Activated CD4-positive, alpha-beta T cell treated with anti-CD3 and anti-CD28 coated beads, Interleukin-2, amount 50 U/mL, for 4 hours (primary cell): ENCODE measurements around the gene XYLB.

Experiments used
- DNase-seq, 2 experiments: peaks; one replicate each; pipeline ENCODE4 v3.0.0-alpha.2; 2020

XYLB gene

DNA sequence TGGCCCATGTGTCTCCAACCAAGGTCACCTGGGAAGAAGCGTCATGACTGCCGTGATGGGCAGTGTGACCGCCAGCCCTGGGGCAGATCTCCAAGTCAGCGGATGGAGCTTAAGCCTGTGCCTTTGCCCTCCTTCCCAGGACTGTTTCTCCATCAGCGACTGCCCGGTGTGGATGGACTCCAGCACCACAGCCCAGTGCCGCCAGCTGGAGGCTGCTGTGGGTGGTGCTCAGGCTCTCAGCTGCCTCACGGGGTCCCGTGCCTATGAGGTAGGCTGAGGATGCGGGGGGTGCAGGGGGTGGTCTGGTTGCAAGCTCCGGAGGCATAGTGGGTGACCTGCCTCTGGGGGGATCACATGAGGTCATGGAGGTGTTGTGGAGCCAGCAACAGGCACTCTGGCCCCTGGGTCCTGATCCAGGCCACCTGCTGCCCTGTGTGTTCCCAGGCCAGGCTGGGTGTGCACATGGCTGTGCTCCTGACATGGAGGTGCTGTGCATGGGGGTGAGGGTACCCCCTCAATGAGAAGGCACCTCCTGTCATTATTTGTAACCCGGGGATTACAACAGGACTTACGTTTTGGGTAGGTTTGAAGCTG lies 19.0 kb downstream of the XYLB start:
- DNase-seq = no peak

DNA sequence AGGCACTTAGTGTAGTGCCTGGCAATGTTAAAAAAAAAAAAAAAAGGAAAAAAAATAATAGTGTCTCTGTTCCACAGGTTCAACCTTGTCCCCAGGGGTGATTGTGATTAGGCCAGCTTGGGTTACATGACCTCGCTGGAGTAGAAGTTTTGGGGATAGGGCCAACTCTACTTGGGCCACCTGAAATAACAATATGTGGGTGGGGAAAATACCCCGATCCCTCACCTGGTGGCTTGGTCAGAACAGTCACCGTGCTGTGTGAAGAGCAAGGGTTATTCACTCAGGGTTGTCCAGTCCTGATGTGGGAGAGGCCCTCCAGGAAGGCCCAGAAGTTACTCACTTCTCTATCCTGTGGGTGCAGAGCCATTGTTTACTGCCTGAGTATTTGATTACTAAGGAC lies 19.5 kb downstream of the XYLB start:
- no peak for DNase-seq

DNA sequence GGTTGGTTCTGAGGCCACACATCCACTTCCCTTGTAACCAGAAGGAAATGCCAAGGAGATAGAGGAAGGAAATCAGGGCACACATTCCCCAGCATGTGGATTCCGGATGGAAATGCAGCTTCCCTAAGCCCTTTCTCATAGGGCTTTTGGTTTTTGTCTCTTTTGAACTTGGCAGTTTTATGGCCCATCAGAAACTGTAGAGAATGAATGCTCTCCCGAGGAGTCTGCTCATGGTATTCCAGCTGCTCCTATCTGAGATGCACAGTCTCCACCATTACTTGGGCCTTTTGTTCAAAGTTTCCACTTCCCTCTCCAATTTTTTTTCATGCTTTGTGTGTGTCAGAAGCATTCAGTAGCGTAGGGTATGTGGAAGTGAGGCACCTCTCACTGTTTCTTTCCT lies 21.2 kb downstream of the XYLB start:
- no peak for DNase-seq

DNA sequence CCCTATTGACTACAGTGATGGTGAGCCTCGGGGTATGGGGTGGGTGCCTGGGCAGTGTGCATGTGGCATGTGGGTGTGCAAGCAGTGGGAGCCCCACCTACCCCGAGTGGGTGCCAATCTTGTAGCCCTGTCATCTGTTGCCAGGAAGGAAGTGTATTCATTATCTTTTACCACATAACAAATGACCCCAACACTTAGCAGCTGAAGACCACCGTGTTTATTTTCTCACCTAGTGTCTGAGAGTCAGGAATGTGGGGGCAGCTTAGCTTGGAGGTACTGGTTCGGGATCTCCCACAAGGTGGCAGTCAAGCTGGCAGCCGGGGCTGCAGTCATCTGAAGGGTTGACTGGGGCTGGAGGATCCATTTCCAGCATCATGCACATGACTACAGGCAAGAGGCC lies 21.7 kb downstream of the XYLB start:
- no peak for DNase-seq

DNA sequence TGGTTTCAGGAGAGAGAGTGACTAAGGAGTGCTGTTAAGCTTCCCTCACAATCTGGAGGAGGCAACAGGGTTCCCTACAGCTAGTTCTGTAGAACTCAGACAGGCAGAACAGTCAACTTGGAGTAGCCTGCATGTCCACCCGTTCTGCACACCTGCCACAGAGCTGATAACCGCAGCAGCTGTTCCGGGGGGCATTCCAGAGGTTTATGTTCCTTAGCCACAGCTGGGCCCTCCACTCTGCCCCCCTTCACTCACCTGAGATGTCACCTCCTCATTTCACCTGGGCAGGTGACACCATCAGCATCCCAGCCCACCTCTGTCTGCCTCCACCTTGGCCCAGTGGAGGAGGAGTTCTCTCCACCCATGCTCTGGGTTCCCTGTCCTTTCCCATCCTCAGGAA lies 22.6 kb downstream of the XYLB start:
- DNase-seq = no peak

DNA sequence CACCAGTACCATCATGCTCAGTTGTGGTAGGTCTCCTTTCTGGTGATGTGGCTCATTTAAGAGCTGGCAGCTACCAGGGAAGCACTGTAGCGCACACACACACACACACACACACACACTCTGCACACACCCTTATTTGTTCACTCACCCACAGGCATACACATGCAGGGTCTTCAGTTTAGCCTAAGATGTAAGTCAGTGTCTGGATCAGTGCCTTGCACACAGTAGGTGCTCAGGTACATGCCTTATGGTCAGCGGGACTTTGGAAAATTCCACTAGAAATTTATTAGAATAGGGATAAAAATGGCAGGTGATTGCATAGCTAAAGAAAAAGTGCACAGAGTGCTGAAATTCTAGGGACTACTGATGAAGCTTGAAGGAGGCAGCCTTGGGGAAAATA lies 23.6 kb downstream of the XYLB start:
- no peak for DNase-seq

DNA sequence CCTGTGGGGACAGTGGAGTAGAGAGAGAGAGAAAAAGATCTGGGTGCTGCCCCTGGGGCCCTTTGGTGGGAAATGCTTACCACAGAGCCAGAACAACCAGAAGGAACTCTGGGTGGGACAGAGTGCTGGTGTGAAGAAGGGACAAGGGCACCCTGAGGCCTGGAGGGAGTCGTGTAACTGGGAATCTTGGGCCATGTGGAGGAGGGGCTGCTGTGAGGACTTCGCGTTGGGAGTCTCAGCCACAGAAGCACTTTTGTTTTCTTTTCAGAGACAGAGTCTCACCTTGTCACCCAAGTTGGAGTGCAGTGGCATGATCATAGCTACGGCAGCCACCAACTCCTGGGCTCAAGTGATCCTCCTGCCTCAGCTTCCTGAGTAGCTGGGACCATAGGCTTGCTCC lies 24.3 kb downstream of the XYLB start:
- no peak for DNase-seq

DNA sequence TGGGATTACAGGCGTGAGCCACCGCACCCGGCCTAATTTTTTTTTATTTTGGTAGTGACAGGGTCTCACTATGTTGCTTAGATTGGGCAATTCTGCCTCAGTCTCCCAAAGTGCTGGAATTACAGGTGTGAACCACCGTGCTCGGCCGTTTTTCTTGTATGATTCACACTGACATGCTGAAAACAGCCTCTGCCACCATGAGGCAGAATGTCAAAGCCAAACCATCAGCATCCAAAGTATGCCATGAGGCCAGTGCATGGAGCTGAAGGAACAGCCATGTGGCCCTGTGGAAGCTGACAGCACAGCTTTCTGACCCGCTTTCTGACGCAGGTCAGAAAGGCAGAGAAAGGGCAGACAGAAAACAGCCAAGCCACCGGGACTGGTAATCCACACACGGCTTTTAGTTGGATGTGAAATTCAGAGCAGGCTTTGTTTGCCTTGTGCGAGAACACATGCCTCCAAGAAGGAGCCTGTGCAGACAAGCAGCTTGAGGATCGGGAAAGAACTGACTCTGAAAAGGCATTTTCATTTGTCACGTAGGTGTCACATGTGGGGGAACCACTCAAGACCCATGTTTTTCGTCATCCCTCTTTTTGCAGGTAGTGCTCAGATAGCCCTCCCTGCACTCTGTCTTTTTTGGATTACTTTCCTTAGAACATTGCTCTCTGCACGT lies 25.1 kb downstream of the XYLB start:
- no peak for DNase-seq

DNA sequence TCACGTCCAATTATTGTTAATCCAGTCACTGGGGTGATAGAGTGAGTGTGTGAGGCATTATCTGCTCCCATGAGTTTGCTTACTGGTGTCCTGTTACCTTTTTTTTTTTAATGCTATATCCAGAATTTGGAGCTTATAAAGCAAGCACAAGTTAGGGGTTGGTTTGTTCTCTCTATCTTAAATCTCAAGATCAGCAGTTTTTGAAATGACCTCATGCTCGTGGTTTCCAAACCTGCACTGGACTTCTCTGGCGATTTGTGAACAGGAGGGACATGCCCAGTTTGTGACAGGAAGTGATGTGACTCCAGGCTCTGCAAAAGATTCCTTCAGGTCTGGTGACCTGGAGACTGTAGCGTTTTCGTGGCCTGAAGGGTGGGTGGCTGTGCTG lies 25.6 kb downstream of the XYLB start:
- DNase-seq = no peak

DNA sequence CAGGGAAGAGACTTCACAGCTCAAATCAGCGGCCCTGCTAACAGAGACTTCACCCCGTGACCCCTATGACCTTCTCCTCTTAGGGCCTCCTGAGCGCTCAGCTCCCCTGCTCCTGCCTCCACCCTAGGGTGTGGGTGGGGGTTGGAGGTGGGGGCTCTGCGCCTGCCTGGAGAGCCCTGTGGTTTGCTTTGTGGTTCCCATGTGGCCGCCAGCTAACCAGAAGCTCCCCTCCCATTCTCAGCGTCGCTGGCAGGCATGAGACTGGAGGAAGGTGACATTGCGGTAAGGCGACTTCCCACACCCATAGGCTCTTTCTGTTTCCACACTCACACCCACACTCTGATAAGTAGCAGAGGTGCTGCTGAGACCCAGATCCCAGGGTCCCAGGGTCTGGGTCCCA lies 27.6 kb downstream of the XYLB start:
- no peak for DNase-seq

DNA sequence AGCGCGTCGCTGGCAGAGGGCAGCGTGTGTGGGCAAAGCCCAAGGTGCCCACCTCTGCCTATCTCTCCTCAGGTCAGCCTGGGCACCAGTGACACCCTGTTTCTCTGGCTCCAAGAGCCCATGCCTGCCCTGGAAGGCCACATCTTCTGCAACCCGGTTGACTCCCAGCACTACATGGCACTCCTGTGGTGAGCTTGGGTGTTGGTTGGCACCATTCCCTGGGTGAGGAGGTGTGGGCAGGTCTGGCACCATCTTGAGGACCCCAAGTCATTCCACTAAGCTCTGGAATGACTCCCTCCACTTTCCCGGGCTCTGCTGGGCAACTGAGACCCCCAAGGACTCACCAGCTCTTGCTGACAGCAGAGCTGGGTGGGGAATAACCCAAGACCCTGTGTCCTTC lies 28.5 kb downstream of the XYLB start:
- no peak for DNase-seq

DNA sequence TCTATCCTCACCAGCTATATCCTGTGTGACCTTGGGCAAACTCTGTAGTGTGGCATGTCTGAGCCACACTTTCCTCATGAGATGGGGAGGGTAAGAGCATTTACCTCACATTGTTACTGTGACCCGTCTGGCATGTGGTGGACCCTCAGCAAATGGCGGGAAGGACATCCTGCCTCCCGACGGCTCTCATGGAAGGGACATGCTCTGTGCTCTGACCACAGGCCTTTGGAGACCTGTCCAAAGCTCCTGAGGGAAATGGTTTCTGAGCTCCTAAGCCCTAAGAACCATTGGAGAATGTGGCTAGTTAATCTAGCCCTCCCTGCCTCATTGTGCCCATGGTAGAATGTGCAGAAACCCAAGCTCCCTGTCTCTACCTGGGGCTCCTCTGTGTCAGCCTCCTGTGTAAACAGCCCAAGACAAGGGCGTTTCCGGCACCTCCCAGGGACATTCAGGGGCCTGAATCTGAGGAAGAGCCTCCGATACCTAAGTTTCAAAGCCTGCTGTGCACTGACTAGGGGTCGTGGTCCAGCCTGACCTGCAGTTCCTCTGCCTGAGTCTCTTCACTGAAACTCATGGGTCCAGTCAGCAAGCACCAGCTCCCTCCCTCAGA lies 29.0 kb downstream of the XYLB start:
- no peak for DNase-seq

DNA sequence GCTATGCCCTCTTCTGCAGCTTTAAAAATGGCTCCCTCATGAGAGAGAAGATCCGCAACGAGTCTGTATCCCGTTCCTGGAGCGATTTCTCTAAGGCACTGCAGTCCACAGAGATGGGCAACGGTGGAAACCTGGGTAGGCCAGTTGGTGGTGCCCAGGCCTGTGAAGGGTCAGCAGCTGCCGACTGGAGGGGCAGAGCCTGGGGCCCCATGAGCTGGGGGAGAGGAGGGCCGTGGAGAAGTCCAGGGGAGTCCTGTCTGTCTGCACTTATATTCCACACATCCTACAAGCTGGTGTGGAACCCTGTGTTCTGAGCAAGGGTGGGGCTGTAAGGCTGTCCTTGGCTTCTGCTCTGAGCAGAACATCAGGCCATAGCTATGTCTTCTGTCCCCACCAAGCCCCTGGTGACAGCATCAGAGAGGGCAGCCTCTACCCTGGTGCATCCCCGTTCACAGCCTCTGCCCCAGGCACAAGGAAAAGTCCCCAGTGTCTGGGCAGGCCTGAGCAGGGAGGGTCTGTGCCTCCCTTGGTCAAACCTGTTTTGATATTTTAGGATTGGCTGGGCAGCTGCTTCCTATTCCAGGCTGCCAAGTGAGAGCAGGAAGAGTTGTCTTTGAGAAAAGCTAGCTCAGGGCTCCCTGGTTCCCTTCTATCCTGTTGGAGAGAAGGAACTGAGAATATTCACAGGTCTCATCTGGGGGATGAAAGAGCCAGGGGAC lies 29.7 kb downstream of the XYLB start:
- no peak for DNase-seq

DNA sequence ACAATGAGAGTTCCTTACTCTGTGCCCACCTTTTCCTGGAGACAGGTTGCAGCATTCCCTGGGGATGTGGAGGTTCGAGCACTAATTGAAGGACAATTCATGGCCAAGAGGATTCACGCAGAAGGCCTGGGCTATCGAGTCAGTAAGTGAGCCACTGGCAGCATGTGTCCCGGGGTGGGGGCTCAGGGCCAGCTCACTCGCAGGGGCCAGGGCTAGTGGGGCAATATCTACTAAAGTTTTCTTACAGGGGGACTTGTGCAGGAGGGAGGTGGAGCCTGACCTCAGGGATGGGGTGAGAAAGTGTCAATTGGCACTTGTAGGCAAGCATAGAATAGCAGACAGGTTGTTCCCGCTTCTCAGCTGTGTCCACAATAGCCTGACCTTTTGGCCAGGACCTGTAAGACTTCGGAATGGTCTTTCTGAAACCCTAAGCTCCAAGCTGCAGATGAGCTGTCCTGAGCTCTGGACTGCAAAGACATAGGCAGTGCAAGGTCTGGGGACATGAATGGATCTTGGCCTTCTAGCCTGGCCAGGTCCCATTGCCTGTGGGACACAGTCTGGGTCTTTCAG lies 32.7 kb downstream of the XYLB start:
- DNase-seq = no peak

DNA sequence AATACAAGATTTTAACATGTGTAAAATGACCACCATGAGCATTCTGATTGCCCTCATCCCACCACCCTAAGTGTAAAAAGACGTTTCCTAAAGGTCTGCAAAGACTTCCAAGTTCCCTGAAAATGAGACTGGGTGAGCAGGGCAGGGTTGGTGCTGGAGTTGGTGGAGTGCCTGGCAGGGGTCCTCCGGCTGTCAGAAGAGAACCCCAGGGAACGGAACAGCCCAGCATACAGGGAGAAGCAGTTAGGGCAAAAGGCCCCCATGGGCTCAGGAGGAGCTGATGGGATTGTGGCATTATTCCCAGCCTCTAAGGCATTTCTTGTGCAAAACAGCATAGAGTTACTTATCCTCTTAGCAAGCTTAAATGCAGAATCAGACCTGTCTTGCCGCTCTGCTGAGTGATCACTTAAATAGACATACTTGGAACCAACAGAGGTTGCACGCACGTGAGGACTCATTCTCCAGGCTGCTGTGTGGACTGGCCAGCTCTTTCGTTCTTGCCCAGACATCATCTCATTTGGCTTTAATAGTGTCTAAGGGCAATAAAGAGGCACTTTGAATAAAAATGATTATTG lies 36.0 kb downstream of the XYLB start:
- DNase-seq = no peak

DNA sequence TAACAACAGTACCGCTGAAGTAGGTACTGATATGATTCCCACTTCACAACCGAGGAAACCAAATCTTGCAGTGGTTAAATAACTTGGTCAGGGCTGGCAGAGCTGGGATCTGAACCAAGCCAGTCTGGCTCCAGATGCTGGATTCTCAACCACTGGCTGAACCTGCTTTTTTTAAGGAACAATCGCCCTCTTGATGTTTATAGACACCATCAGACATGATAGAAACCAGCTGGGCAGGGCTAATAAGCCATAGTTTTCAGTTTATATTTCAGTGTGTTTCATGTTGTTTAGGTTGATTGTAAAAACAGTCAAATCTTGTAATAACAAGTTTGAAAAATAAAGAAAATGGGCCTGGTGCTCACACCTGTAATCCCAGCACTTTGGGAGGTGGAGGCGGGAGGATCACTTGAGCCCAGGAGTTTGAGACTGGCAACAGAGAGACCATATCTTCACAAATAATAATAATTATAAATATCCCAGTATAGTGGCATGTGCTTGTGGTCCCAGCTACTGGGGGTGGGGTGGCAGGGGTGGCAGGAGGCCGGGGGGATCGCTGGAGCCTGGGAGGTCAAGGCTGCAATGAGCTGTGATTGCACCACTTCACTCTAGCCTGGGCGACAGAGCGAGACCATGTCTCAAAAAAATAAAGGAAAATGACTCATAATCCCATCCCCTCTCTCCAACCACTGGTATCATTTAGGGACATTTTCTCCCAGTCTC lies 36.7 kb downstream of the XYLB start:
- no peak for DNase-seq

DNA sequence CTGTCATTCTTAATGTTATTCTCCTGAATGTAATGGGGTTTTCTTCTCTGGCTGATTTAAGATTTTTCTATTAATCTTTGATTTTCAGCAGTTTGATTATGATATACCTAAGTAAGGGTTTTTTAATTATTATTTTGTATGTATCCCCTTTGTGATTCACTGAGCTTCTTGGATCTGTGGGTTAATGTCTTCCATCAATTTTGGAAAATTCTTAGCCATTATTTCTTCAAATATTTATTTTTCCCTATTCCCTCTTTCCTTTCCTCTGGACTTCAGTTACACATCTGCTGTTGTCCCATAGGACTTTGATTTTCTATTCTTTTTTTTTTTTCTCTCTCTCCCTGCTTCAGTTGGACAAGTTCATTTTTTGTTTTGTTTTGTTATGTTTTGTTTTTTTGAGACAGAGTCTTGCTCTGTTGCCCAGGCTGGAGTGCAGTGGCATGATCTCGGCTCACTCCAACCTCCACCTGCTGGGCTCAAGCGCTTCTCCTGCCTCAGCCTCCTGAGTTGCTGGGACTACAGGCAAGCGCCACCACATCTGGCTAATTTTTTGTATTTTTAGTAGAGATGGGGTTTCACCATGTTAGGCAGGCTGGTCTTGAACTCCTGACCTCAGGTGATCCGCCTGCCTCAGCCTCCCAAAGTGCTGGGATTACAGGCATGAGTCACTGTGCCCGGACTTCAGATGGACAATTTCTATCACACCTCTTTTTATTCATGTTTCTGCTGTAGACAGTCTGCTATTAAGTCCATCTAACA lies 40.6 kb downstream of the XYLB start:
- DNase-seq = no peak

DNA sequence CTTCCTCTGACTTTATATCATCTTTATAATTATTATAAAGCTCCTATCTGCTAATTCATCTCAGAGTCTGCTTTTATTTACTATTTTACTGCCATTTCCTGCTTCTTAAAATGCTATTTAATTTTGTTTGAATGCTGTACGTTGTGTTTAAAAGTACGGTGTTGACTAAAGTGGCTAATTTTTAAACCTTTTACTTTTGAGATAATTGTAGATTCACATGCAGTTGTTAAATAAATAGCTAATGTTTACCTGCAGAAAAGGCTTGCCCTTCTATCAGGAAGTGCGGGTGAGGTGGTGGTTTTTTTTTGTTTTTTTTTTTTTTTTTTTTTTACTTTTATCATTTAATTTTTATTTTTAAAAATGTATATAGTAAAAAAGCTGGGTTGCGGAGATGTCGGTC lies 41.3 kb downstream of the XYLB start:
- DNase-seq = no peak

DNA sequence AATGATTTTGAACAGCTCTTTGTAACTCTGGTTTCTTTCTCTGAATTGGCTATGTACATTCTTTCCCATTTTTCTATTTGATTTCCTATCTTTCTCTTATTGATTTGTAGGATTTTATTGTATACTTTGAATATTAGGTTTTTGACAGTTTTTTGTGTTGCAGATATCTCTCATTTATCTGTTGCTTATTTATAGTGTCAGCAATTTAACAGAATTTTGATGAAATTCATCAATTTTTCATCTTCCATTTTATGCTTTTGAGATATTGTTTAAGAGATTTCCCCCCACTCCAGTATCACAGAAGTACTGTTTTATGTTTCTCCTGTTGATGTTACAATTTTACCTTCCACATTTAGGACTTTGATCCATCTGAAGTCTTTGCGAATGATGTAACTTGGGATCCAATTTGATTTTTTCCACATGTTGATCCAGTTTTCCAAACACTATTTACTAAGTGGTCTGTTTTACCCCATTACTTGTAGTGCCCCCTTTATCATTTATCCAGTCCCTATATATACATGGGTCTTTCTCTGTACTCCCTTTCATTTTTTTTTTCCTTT lies 46.1 kb downstream of the XYLB start:
- no peak for DNase-seq

DNA sequence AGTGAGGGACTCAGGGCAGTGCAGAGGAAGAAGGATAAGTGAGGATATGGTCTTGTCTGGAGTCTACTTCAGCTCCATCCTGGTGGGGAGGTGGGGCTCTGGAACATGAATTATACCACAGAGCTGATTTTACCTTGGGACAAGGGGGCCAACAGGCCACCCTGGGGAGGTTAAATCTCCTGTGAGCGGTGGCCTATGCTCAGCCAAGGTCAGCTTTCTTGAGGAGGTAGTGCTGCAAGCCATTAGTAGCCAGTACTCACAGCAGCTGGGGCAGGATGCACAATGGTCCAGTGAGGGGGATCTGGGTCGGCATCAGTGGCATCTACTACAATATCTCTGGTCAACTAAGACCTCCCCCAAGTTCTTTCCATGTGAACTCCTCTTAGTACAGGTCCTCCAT lies 49.7 kb downstream of the XYLB start:
- DNase-seq = no peak

DNA sequence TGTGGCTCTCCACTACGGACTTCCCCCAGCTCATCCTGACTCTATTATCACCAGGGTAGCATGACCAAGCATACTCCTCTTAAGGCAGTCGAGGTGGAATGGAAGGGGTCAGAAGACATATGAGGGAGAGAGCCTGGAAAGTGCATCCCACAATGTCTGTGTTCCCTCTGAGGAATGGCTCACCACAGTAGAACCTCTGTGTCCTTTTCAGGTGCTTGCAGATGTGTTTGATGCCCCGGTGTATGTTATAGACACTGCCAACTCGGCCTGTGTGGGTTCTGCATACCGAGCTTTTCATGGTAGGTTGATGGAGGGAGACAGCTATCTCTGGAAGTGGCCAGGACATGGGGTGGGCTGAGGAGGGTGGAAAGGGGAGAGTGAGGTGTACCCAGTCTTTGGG lies 50.3 kb downstream of the XYLB start:
- no peak for DNase-seq

DNA sequence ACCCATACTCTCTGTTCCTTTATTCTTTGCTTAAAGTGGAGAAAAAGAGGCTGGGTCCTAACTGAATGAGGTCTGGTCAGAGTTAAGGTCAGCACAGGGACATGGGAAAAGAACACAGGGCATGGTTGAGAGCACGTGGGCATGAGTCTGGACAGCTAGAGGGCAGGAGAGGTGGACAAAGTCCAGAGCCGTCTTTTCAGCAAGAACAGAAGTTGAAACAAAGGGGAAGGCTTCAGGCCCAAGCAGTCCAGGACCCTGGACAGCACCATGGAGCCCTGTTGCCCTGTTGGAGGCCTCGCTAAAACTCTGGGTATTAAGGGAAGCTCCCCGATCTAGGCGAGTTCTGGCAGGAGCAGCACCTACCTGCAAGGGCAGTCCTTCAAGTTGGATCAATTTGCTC lies 50.7 kb downstream of the XYLB start:
- no peak for DNase-seq
